ENCODE measurements around the gene PRKCE.
"Not testable (repeated sequence)": the region's sequence is repeated elsewhere in the genome, so short reads cannot be mapped to it uniquely, and the experiment has no call there.

PRKCE gene

GRCh38 chr2:46193356-46193755, 541.9 kb downstream of the PRKCE start:
- in situ Hi-C loops (cut with HindIII; ENCODE audit: low pct_unique_long_range_greater_than_20kb, low sequenced_read_pairs) = no loop called here
- no peak for DNase-seq (ENCODE audit: low read depth in 1 of 2, low spot score in 1 of 2)
- TF ChIP-seq JUND (IDR thresholded peaks at IDR 0.05; ENCODE audit: low read depth) = no peak

GRCh38 chr2:46193855-46194254, 542.4 kb downstream of the PRKCE start:
- DNase-seq (ENCODE audit: low read depth in 1 of 2, low spot score in 1 of 2) = no peak
- in situ Hi-C loops (cut with HindIII; ENCODE audit: low pct_unique_long_range_greater_than_20kb, low sequenced_read_pairs) = no loop called here
- no peak for TF ChIP-seq JUND (IDR thresholded peaks at IDR 0.05; ENCODE audit: low read depth)

DNA sequence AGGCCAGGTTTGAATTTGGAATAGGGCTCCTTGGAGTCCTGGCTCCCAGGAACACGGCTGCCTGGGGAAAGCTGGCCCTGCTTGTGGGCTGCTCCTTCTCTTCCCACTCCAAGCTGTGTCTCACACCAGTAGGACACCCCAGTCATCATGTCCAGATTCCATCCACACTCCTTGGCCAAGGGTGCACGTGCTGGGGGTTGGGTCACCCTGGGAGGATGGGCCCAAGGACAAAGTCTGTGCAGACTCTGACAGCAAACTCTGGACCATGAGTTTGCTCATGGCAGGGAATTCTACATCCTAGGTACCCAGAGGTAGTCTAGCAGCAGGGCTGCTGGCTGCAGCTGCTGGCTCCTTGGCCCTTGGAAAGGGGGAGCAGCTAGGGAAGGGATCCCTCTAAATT, 543.4 kb downstream of the PRKCE start:
- in situ Hi-C loops (cut with HindIII; ENCODE audit: low pct_unique_long_range_greater_than_20kb, low sequenced_read_pairs) = no loop called here
- DNase-seq (ENCODE audit: low read depth in 1 of 2, low spot score in 1 of 2) = no peak

GRCh38 chr2:46195819-46196218, 544.3 kb downstream of the PRKCE start:
- no peak for TF ChIP-seq JUND (IDR thresholded peaks at IDR 0.05; ENCODE audit: low read depth)
- DNase-seq (ENCODE audit: low read depth in 1 of 2, low spot score in 1 of 2) = no peak
- in situ Hi-C loops (cut with HindIII; ENCODE audit: low pct_unique_long_range_greater_than_20kb, low sequenced_read_pairs) = no loop called here

More for the DNA sequence above, 543.4 kb downstream of the PRKCE start:
- no peak for TF ChIP-seq JUND (IDR thresholded peaks at IDR 0.05; ENCODE audit: low read depth)

DNA sequence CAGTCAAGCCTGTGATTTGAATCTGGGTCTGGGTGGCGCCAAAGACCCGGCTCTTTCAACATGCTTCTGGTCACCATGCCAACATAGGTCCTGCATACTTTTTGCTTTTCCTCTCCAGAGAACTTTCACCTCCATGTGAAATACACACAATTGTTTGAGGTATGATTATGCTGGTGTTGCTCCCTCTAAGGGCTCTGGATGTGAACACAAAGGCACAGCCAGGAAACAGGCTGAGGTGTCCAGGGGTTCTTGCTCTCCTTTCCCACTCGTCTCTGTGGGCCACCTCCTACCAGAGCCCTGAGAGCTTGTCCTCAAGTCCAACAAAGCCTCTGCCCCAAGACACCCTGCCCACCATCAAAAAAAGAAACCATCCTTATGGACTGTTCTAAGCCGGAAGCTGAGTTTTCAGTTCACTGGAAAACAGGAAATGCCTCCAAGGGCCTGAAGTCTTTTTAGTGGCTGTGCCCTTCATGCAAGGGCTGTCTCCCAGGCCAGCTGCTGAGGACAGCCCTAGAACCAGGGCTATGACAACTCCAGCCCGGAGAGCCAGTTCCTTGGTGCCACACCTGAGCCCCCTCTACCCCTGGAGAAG, 545.5 kb downstream of the PRKCE start:
- no peak for TF ChIP-seq JUND (IDR thresholded peaks at IDR 0.05; ENCODE audit: low read depth)
- no peak for DNase-seq (ENCODE audit: low read depth in 1 of 2, low spot score in 1 of 2)
- in situ Hi-C loops (cut with HindIII; ENCODE audit: low pct_unique_long_range_greater_than_20kb, low sequenced_read_pairs) = no loop called here

GRCh38 chr2:46197672-46198071, 546.2 kb downstream of the PRKCE start:
- no peak for TF ChIP-seq JUND (IDR thresholded peaks at IDR 0.05; ENCODE audit: low read depth)
- DNase-seq (ENCODE audit: low read depth in 1 of 2, low spot score in 1 of 2) = no peak
- in situ Hi-C loops (cut with HindIII; ENCODE audit: low pct_unique_long_range_greater_than_20kb, low sequenced_read_pairs) = no loop called here

DNA sequence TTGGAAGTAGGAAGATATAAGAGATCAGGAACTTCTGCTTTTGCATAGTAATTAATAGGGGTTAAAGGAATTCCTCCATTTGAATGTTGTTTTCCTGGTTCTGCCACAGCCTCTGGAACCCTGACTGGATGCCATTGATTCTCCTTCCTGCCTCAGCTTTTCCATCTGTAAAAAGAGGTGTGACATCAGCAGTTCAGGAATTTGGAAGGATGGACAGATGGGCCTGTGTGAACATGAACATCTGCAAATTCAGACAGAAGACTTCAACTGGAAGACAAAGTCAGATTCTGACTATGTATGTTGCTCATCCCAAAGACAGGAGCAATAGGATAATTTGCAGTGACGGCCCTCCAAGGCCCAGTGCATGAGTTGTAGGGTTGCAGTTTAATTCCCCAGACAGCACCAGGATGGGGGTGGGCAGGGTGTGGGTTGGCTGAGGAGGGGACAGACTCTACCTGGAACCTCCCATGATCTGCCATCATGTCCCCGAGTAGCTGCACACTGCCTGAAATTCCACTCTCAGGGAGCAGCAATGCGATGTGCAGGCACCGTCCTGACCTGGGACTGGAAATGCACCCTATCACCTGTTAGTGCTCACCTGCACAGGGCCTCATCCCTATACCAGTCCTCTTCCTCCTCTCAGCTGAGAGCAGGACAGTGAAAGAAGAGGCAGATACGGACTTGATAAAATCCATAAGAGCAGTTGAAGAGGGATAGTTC, 546.8 kb downstream of the PRKCE start:
- in situ Hi-C loops (cut with HindIII; ENCODE audit: low pct_unique_long_range_greater_than_20kb, low sequenced_read_pairs) = no loop called here
- DNase-seq (ENCODE audit: low read depth in 1 of 2, low spot score in 1 of 2) = no peak
- TF ChIP-seq JUND (IDR thresholded peaks at IDR 0.05; ENCODE audit: low read depth) = no peak

GRCh38 chr2:46198966-46199365, 547.5 kb downstream of the PRKCE start:
- in situ Hi-C loops (cut with HindIII; ENCODE audit: low pct_unique_long_range_greater_than_20kb, low sequenced_read_pairs) = no loop called here
- DNase-seq (ENCODE audit: low read depth in 1 of 2, low spot score in 1 of 2) = no peak
- TF ChIP-seq JUND (IDR thresholded peaks at IDR 0.05; ENCODE audit: low read depth) = no peak

- DNase-seq (ENCODE audit: low read depth in 1 of 2, low spot score in 1 of 2) = no peak
- in situ Hi-C loops (cut with HindIII; ENCODE audit: low pct_unique_long_range_greater_than_20kb, low sequenced_read_pairs) = no loop called here
- no peak for TF ChIP-seq JUND (IDR thresholded peaks at IDR 0.05; ENCODE audit: low read depth)
These were observed 548.7 kb downstream of the PRKCE start for GRCh38 chr2:46200100-46200690.

DNA sequence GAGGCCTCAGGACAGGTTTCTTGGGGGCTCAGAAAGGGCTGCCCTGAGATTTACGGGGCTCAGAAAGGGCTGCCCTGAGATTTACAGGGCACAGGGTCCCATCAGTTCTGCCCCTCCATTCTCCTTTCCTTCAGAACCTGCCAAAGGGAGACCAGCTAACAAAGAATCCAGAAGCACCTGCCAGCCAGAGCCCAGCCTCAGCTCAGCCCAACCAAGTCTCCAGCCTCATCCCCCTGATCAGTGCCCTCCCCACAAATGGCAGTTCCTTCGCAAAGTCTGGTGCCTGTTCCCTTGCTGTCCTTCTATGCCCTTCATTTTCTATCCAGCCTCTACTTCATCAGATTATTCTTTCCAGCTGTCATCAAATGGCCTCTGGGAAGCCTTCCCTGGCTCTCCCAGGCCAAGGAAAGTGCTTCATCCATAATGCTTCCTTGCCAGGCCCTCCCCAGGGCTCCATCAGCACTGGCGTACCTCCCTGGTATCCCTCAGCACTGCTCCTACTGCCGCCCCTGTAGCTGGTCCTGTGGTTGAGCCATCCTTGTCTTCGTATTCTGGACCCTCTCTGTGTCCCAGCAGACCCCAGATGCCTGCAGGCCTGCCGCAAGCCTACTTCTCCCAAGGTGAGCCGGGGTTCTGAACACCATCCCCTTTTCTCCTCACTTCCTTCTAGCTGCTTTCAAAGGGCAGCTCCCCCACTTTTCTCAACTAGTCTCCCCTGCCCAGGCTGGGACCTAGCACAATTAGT, 549.6 kb downstream of the PRKCE start:
- no peak for DNase-seq (ENCODE audit: low read depth in 1 of 2, low spot score in 1 of 2)
- no peak for TF ChIP-seq JUND (IDR thresholded peaks at IDR 0.05; ENCODE audit: low read depth)
- in situ Hi-C loops (cut with HindIII; ENCODE audit: low pct_unique_long_range_greater_than_20kb, low sequenced_read_pairs) = no loop called here

DNA sequence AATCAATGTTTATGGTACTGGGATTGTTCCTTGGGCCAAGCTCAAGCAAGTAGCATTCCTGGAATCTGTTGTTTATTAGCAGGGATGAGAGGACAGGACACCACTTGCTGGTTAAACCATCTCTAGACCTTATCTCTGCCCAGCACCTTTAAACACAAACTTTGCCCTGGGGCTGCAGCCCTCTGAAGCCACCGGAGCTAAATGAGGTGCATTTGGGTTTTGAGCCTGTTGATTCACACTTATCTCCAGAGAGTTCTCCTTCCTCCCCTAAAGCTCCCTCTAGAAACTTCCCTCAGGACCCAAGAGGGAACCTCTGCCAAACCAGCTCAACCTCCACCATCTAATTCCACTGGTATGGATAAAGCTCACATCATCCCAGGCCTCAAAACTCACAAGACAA, 551.0 kb downstream of the PRKCE start:
- in situ Hi-C loops (cut with HindIII; ENCODE audit: low pct_unique_long_range_greater_than_20kb, low sequenced_read_pairs) = no loop called here
- TF ChIP-seq JUND (IDR thresholded peaks at IDR 0.05; ENCODE audit: low read depth) = no peak
- DNase-seq (ENCODE audit: low read depth in 1 of 2, low spot score in 1 of 2) = no peak

- in situ Hi-C loops (cut with HindIII; ENCODE audit: low pct_unique_long_range_greater_than_20kb, low sequenced_read_pairs) = no loop called here
- no peak for DNase-seq (ENCODE audit: low read depth in 1 of 2, low spot score in 1 of 2)
- TF ChIP-seq JUND (IDR thresholded peaks at IDR 0.05; ENCODE audit: low read depth) = no peak
These were observed 551.5 kb downstream of the PRKCE start for GRCh38 chr2:46202987-46203386.

GRCh38 chr2:46203636-46204035, 552.2 kb downstream of the PRKCE start:
- in situ Hi-C loops (cut with HindIII; ENCODE audit: low pct_unique_long_range_greater_than_20kb, low sequenced_read_pairs) = not testable (repeated sequence)

More at GRCh38 chr2:46203636-46204035, 552.2 kb downstream of the PRKCE start:
- not testable (repeated sequence) for DNase-seq (ENCODE audit: low read depth in 1 of 2, low spot score in 1 of 2)
